Endothelial cell of umbilical vein (primary cell): ENCODE measurements around the gene TECPR2. TPM values are rescaled to one million over a fixed set of nuclear protein-coding genes. Genes with fewer than 3 reads are reported as not detected.

Experiments
- BruUV-seq: library from RNA; stranded (reverse); fragments of 400-500 nt; replicated peaks from 2 replicates; lab custom pipeline; 2021; lab: Mats Ljungman, UMichigan
- CTCF ChIA-PET: fragments of 300-600, 350-600 bp; sonication (Branson Sonifier 250); formaldehyde crosslinking; loops from one replicate; lab custom pipeline; 2021; ENCODE audit warnings: antibody characterized with exemption, inconsistent platforms; lab: Charles Lee
- POLR2A ChIA-PET: fragments of 300-600, 350-600 bp; sonication (Branson Sonifier 250); formaldehyde crosslinking; loops from one replicate; lab custom pipeline; 2021; ENCODE audit warnings: antibody characterized with exemption, inconsistent platforms; lab: Charles Lee
- DNase-seq: peaks from one replicate; pipeline ENCODE4 v3.0.0-alpha.2; 2011; ENCODE audit warnings: low read depth, low spot score
- FAIRE-seq: peaks from 2 replicates; lab custom pipeline; 2011; peaks lifted over from hg19 to GRCh38; lab: Jason Lieb, UNC
- H2AFZ ChIP-seq: 2 replicates; pipeline ENCODE4 v1.6.0; 2012; ENCODE audit warnings: low read depth, low read length, control low read depth, inconsistent platforms
- H3K27ac ChIP-seq: 2 replicates; pipeline ENCODE4 v1.5.1; 2011; ENCODE audit warnings: low read depth, mild to moderate bottlenecking, control low read depth, low read length, moderate library complexity; ENCODE audit not compliant: insufficient read depth
- H3K27me3 ChIP-seq, 2 experiments: 2 replicates each; pipeline versions ENCODE4 v1.6.0 to v1.6.1; 2011; ENCODE audit warnings: low read length in 2 of 2, mixed read lengths in 1 of 2; ENCODE audit not compliant: control insufficient read depth in 2 of 2, insufficient read depth in 2 of 2
- H3K36me3 ChIP-seq, 2 experiments: 2 replicates in 1 of 2; 3 replicates in 1 of 2; pipeline ENCODE4 v1.5.1; 2011; ENCODE audit warnings: low read length in 2 of 2, mild to moderate bottlenecking in 1 of 2, moderate library complexity in 1 of 2; ENCODE audit not compliant: control insufficient read depth in 2 of 2, insufficient read depth in 2 of 2; ENCODE audit errors: extremely low read depth in 1 of 2
- H3K4me1 ChIP-seq: 3 replicates; pipeline ENCODE4 v1.5.1; 2011; ENCODE audit warnings: mild to moderate bottlenecking, low read length; ENCODE audit not compliant: control insufficient read depth, insufficient read depth; ENCODE audit errors: extremely low read depth
- H3K4me2 ChIP-seq: 2 replicates; pipeline ENCODE4 v1.6.1; 2011; ENCODE audit warnings: low read length, control low read depth, mixed read lengths; ENCODE audit not compliant: insufficient read depth
- H3K4me3 ChIP-seq, 3 experiments: fragments of 200-600 bp in 1 of 3; sonication (generic), shearing (Covaris generic) in 1 of 3; replicated peaks in 1 of 3; 2 replicates each; pipeline ENCODE4 v1.5.1; 2011 to 2016; ENCODE audit warnings: control low read depth in 3 of 3, low read length in 3 of 3, mild to moderate bottlenecking in 2 of 3, inconsistent platforms in 1 of 3, low read depth in 1 of 3, moderate library complexity in 1 of 3; ENCODE audit not compliant: insufficient read depth in 1 of 3
- H3K79me2 ChIP-seq: 2 replicates; pipeline ENCODE4 v1.6.0; 2012; ENCODE audit warnings: low read length, inconsistent platforms; ENCODE audit not compliant: control insufficient read depth, insufficient read depth
- H3K9ac ChIP-seq: replicated peaks from 2 replicates; pipeline ENCODE3; 2011; ENCODE audit warnings: low read length, control low read depth; ENCODE audit not compliant: insufficient read depth; ENCODE audit errors: extremely low read depth
- H3K9me1 ChIP-seq: replicated peaks from 3 replicates; pipeline ENCODE4 v1.6.0; 2011; ENCODE audit warnings: mild to moderate bottlenecking, low read length; ENCODE audit not compliant: control insufficient read depth, insufficient read depth; ENCODE audit errors: extremely low read depth
- H3K9me3 ChIP-seq: replicated peaks from 2 replicates; pipeline ENCODE4 v1.5.1; 2012; ENCODE audit warnings: low read length, inconsistent platforms; ENCODE audit not compliant: control insufficient read depth, insufficient read depth
- H4K20me1 ChIP-seq: replicated peaks from 2 replicates; pipeline ENCODE3; 2011; ENCODE audit warnings: mild to moderate bottlenecking, low read length; ENCODE audit not compliant: control insufficient read depth, insufficient read depth; ENCODE audit errors: extremely low read depth
- EZH2 ChIP-seq: IDR thresholded peaks from 2 replicates; pipeline ENCODE4 v1.6.1; 2012; ENCODE audit warnings: borderline replicate concordance, low read depth, mild to moderate bottlenecking, moderate library complexity, low read length, inconsistent platforms; ENCODE audit not compliant: severe bottlenecking
- FOS ChIP-seq: IDR thresholded peaks from 2 replicates; pipeline ENCODE4 v1.6.1; 2011; ENCODE audit warnings: mild to moderate bottlenecking, low read length, moderate library complexity, borderline replicate concordance; ENCODE audit not compliant: insufficient read depth
- GATA2 ChIP-seq: IDR thresholded peaks from 2 replicates; pipeline ENCODE4 v1.7.0; 2011; ENCODE audit warnings: low read depth, mild to moderate bottlenecking, moderate library complexity, mixed read lengths, low read length; ENCODE audit not compliant: insufficient read length, insufficient read depth
- JUN ChIP-seq: IDR thresholded peaks from 2 replicates; pipeline ENCODE4 v1.6.1; 2011; ENCODE audit warnings: borderline replicate concordance, low read depth; ENCODE audit not compliant: insufficient read length, insufficient read depth
- MYC ChIP-seq: IDR thresholded peaks from one replicate; pipeline ENCODE4 v1.6.1; 2011; ENCODE audit warnings: mild to moderate bottlenecking, low read depth, low read length
- POLR2A ChIP-seq: IDR thresholded peaks from 2 replicates; pipeline ENCODE4 v1.6.1; 2012; ENCODE audit warnings: low read depth, mild to moderate bottlenecking, control low read depth, low read length
- POLR2AphosphoS5 ChIP-seq: IDR thresholded peaks from 2 replicates; pipeline ENCODE4 v1.6.1; 2012; ENCODE audit warnings: low read depth, mild to moderate bottlenecking, control low read depth, low read length, moderate library complexity; ENCODE audit not compliant: insufficient read depth
- dilution Hi-C: fragments of 300-500 bp; cut with MboI; formaldehyde crosslinking; loops from one replicate; pipeline ENCODE4 v1.15.0; 2019; ENCODE audit warnings: low sequenced_read_pairs; ENCODE audit not compliant: extremely low pct_ligation_motif_present
- intact Hi-C: fragments of 100-400 bp; cut with micrococcal nuclease; formaldehyde crosslinking; loops from one replicate; pipeline ENCODE4 v1.10.0; 2022
- polyA plus RNA-seq, 4 experiments: library from polyadenylated mRNA; depleted of rRNA in 3 of 4; stranded (reverse) in 3 of 4; unstranded in 1 of 4; fragments of >200 nt; gene quantifications; 2 replicates each; pipeline versions ENCODE4 v1.2.1 to v1.2.3, GENCODE V29; 2011 to 2012; ENCODE audit warnings: missing spikeins in 1 of 4
- total RNA-seq: library from RNA; stranded (reverse); gene quantifications from 2 replicates; pipeline ENCODE4 v1.2.3, GENCODE V29; 2021
- TF ChIP-seq, protein P1 (sequence below), 2 donors: IDR thresholded peaks; 1 replicate in 1 of 2; 2 replicates in 1 of 2; pipeline ENCODE4 v1.5.1; 2011; ENCODE audit warnings: low read length in 2 of 2, mild to moderate bottlenecking in 2 of 2, moderate library complexity in 2 of 2, control low read depth in 1 of 2, inconsistent platforms in 1 of 2, low read depth in 1 of 2; ENCODE audit not compliant: insufficient read depth in 1 of 2; ENCODE audit errors: extremely low read depth in 1 of 2
- TF ChIP-seq, protein P2 (sequence below): IDR thresholded peaks from 2 replicates; pipeline ENCODE4 v1.6.1; 2011; ENCODE audit not compliant: insufficient read depth, insufficient read length

The TECPR2 gene
- total and polyA plus RNA-seq, 2 donors (not counting 3 experiments of a cell fraction or from before 2014, with no cell fraction given), result 8.9 to 21.5 TPM

DNA sequence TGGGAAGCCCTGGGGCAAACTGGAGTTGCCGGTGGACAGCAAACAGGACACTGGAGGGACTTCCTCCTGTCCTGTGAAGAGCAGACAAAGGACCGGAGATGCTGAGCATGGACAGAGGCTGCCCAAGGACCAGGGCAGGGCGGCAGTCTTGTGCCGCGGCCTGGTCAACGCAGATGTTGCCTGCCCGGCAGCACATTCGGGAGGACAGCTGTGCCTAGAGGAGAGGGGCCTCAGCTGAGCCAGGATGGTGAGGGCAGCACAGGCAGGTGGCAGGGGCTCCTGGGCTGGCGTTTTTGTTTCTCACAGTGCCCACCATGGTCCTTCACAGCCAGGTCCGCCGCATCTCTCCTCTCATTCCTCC, 133.6 kb downstream of the TECPR2 start:
- DNase-seq (no peak), FAIRE-seq (no peak)
- no peak overlapping the region for H3K4me2 ChIP-seq
- H3K9me1 ChIP-seq, result no peaks in the 10 kb centered on the region
- BruUV-seq, result no TSS peak
- H3K79me2 ChIP-seq, result no peaks in the 10 kb centered on the region
- dilution Hi-C loops, result no loop called here
- no peaks in the 10 kb centered on the region for H3K27me3 ChIP-seq
- intact Hi-C loops, result no loop called here
- POLR2A ChIA-PET, result no interaction called here
- no peak overlapping the region for H3K4me3 ChIP-seq
- H3K27ac ChIP-seq, result no peak overlapping the region
- H3K9me3 ChIP-seq, result no peaks in the 10 kb centered on the region
- H2AFZ ChIP-seq, result no peak overlapping the region
- H4K20me1 ChIP-seq, result no peaks in the 10 kb centered on the region
- H3K36me3 ChIP-seq, result peaks cover 0 to 18% of the 10 kb centered on the region in 2 experiments
- CTCF ChIA-PET, result no interaction called here
- TF ChIP-seq, protein P1, sequence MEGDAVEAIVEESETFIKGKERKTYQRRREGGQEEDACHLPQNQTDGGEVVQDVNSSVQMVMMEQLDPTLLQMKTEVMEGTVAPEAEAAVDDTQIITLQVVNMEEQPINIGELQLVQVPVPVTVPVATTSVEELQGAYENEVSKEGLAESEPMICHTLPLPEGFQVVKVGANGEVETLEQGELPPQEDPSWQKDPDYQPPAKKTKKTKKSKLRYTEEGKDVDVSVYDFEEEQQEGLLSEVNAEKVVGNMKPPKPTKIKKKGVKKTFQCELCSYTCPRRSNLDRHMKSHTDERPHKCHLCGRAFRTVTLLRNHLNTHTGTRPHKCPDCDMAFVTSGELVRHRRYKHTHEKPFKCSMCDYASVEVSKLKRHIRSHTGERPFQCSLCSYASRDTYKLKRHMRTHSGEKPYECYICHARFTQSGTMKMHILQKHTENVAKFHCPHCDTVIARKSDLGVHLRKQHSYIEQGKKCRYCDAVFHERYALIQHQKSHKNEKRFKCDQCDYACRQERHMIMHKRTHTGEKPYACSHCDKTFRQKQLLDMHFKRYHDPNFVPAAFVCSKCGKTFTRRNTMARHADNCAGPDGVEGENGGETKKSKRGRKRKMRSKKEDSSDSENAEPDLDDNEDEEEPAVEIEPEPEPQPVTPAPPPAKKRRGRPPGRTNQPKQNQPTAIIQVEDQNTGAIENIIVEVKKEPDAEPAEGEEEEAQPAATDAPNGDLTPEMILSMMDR (IDR thresholded peaks at IDR 0.05; ENCODE audit: extremely low read depth in 1 of 2, insufficient read depth in 1 of 2, low read depth in 1 of 2, low read length in 2 of 2), result no peak
- no peak for TF ChIP-seq MYC
- TF ChIP-seq GATA2, result no peak
- TF ChIP-seq POLR2AphosphoS5, result no peak
- no peak for TF ChIP-seq FOS
- TF ChIP-seq, protein P2, sequence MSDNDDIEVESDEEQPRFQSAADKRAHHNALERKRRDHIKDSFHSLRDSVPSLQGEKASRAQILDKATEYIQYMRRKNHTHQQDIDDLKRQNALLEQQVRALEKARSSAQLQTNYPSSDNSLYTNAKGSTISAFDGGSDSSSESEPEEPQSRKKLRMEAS, result no peak
- no peak for TF ChIP-seq JUN
- TF ChIP-seq EZH2, result no peak
- TF ChIP-seq POLR2A, result no peak
- H3K4me1 ChIP-seq, result peaks cover 10% of the 10 kb centered on the region
- H3K9ac ChIP-seq, result no peak overlapping the region
